Calu3 (cell line): ENCODE measurements around the gene MS4A18. TPM values are rescaled to one million over a fixed set of nuclear protein-coding genes. Genes with fewer than 3 reads are reported as not detected.
"Not testable (repeated sequence)": the region's sequence is repeated elsewhere in the genome, so short reads cannot be mapped to it uniquely, and the experiment has no call there.

Experiments used
- Bru-seq: library from RNA; stranded (reverse); fragments of 400-500 nt; gene quantifications from one replicate; lab custom pipeline; 2021; lab: Mats Ljungman, UMichigan
- BruChase-seq, 2 experiments: library from RNA; stranded (reverse); fragments of 400-500 nt; gene quantifications; one replicate each; lab custom pipeline; 2021; lab: Mats Ljungman, UMichigan
- BruUV-seq: library from RNA; stranded (reverse); fragments of 400-500 nt; replicated peaks from 2 replicates; lab custom pipeline; 2021; lab: Mats Ljungman, UMichigan
- CTCF ChIA-PET: fragments of 300-600 bp; sonication (Branson Sonifier 250); formaldehyde crosslinking; loops from one replicate; lab custom pipeline; 2022; ENCODE audit warnings: antibody characterized with exemption; lab: Charles Lee
- DNase-seq: peaks from one replicate; pipeline ENCODE4 v3.0.0; 2022
- H3K27ac Mint-ChIP-seq: one replicate; pipeline ENCODE4 v1.8.0; 2022; ENCODE audit warnings: mixed read lengths; ENCODE audit not compliant: unreplicated experiment
- H3K27me3 Mint-ChIP-seq: one replicate; pipeline ENCODE4 v1.8.0; 2022; ENCODE audit warnings: mixed read lengths; ENCODE audit not compliant: unreplicated experiment
- H3K36me3 Mint-ChIP-seq: one replicate; pipeline ENCODE4 v1.8.0; 2022; ENCODE audit warnings: mild to moderate bottlenecking, moderate library complexity, mixed read lengths; ENCODE audit not compliant: insufficient read depth, unreplicated experiment
- H3K4me1 Mint-ChIP-seq: one replicate; pipeline ENCODE4 v1.8.0; 2022; ENCODE audit warnings: mild to moderate bottlenecking, low read depth, mixed read lengths; ENCODE audit not compliant: unreplicated experiment
- H3K4me3 Mint-ChIP-seq: one replicate; pipeline ENCODE4 v1.8.0; 2022; ENCODE audit warnings: mild to moderate bottlenecking, low read depth, moderate library complexity, mixed read lengths; ENCODE audit not compliant: unreplicated experiment
- H3K9me3 Mint-ChIP-seq: one replicate; pipeline ENCODE4 v1.8.0; 2022; ENCODE audit warnings: low read depth, mixed read lengths; ENCODE audit not compliant: unreplicated experiment
- CTCF ChIP-seq: fragments of 200-600 bp; IDR thresholded peaks from one replicate; pipeline ENCODE4 v1.8.0; 2022; ENCODE audit warnings: antibody characterized with exemption; ENCODE audit not compliant: unreplicated experiment
- intact Hi-C: fragments of 100-400 bp; cut with micrococcal nuclease; formaldehyde crosslinking; loops from one replicate; pipeline ENCODE4 v1.10.0; 2022; ENCODE audit not compliant: unreplicated experiment
- long read RNA-seq: library from polyadenylated mRNA; stranded (forward); transcript quantifications from one replicate; pipeline ENCODE4 v2.0.0, GENCODE V29; 2022
- total RNA-seq: library from RNA; stranded (reverse); gene quantifications from 2 replicates; pipeline ENCODE4 v1.2.3, GENCODE V29; 2022

The MS4A18 gene
- total RNA-seq (not detected in 2 replicates), Bru-seq, nascent RNA (not detected), BruChase-seq, experiment 1, labeled RNA remaining after a 6-hour chase (not detected), BruChase-seq, experiment 2, labeled RNA remaining after a 2-hour chase (not detected)
- long read RNA-seq = 0 reads

- CTCF ChIA-PET = no interaction called here
- Mint-ChIP-seq H3K36me3 (no peaks in the 10 kb centered on the region), H3K4me1 (no peaks in the 10 kb centered on the region), H3K27ac (no peak within 1 kb of the TSS), H3K9me3 (no peaks in the 10 kb centered on the region), H3K4me3 (no peak within 1 kb of the TSS), H3K27me3 (peaks cover 51% of the 10 kb centered on the region)
- intact Hi-C loops = no loop called here
- no peak for TF ChIP-seq CTCF
- DNase-seq = no peak
- no TSS peak for BruUV-seq
These were observed at the start of gene MS4A18 for GRCh38 chr11:60724420-60724819. Gene MS4A18 (plus strand): TSS chr11:60724720.

- H3K4me3 Mint-ChIP-seq, H3K36me3 Mint-ChIP-seq, CTCF ChIA-PET, BruUV-seq, H3K4me1 Mint-ChIP-seq, H3K27ac Mint-ChIP-seq, H3K27me3 Mint-ChIP-seq, intact Hi-C loops, DNase-seq, H3K9me3 Mint-ChIP-seq: not testable (repeated sequence)
These were observed 46.3 kb upstream of the MS4A18 start for GRCh38 chr11:60678231-60678630.

- H3K27me3 Mint-ChIP-seq = no peaks in the 10 kb centered on the region
- no peak for DNase-seq
- H3K4me1 Mint-ChIP-seq = no peaks in the 10 kb centered on the region
- H3K27ac Mint-ChIP-seq = no peak overlapping the region
- CTCF ChIA-PET = no interaction called here
- no TSS peak for BruUV-seq
- no peak for TF ChIP-seq CTCF
- H3K9me3 Mint-ChIP-seq = peaks cover 3% of the 10 kb centered on the region
- intact Hi-C loops = no loop called here
- no peak overlapping the region for H3K4me3 Mint-ChIP-seq
- H3K36me3 Mint-ChIP-seq = no peaks in the 10 kb centered on the region
These were observed 44.6 kb upstream of the MS4A18 start for GRCh38 chr11:60679879-60680278.

- no peaks in the 10 kb centered on the region for H3K36me3 Mint-ChIP-seq
- no peak overlapping the region for H3K27ac Mint-ChIP-seq
- no peaks in the 10 kb centered on the region for H3K4me1 Mint-ChIP-seq
- peaks cover 3% of the 10 kb centered on the region for H3K9me3 Mint-ChIP-seq
- DNase-seq = no peak
- BruUV-seq = no TSS peak
- CTCF ChIA-PET = no interaction called here
- no peak overlapping the region for H3K4me3 Mint-ChIP-seq
- intact Hi-C loops = no loop called here
- no peaks in the 10 kb centered on the region for H3K27me3 Mint-ChIP-seq
- TF ChIP-seq CTCF = no peak
These were observed 43.9 kb upstream of the MS4A18 start for GRCh38 chr11:60680455-60681119.

- H3K9me3 Mint-ChIP-seq, CTCF ChIA-PET, BruUV-seq, DNase-seq, H3K36me3 Mint-ChIP-seq, H3K27me3 Mint-ChIP-seq, intact Hi-C loops, H3K27ac Mint-ChIP-seq, H3K4me1 Mint-ChIP-seq, H3K4me3 Mint-ChIP-seq: not testable (repeated sequence)
These were observed 40.0 kb upstream of the MS4A18 start for GRCh38 chr11:60684541-60684848.
